Measurements from ENCODE around the gene SLC6A1.

SLC6A1 gene

GRCh38 chr3:11019116-11019819, 26.7 kb downstream of the SLC6A1 start:
- DNase-seq (ENCODE audit: low read depth, low spot score): no peak

GRCh38 chr3:11020764-11021163, 28.2 kb downstream of the SLC6A1 start:
- DNase-seq (ENCODE audit: low read depth, low spot score): no peak

GRCh38 chr3:11021611-11022011, 29.1 kb downstream of the SLC6A1 start:
- no peak for DNase-seq (ENCODE audit: low read depth, low spot score)

GRCh38 chr3:11022115-11022514, 29.6 kb downstream of the SLC6A1 start:
- no peak for DNase-seq (ENCODE audit: low read depth, low spot score)

DNA sequence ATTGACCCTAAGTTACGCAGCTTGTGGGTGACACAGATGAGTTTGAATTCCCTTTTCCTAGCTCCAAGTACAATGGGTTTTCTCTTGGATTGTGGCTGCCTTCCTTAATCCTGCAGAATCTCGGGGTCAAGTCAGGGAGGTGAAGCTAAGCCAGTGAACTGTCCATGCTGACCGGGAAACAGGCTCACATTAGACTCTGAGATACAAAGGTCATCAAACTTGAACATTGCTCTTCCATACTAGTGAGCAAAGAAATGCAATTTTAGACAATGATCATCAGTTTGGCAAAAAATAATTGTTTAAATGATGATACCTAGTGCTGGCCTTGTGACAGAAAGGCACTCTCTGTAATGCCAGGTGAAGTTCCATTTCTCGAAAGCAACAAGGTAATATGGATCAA, 31.6 kb downstream of the SLC6A1 start:
- DNase-seq (ENCODE audit: low read depth, low spot score): no peak

GRCh38 chr3:11029948-11030347, 37.4 kb downstream of the SLC6A1 start:
- DNase-seq (ENCODE audit: low read depth, low spot score): no peak

DNA sequence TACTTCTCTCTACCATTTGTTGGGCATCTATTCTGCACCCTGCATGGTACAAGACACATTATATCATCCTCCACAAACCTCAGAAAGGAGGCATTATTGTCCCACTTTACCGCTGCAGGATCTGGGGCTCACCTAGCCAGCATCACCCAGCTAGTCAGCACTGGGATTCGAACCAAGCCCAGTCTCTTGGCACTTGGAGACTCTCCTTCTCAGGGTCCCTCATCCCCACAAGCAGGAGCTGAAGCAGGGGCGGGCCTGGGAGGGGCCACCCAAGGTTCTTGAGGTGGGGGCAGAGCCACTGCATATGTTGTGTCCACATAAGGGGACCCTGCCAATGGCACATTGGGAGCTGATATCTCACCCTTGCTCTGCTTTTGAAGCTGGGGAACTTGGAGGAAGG, 41.3 kb downstream of the SLC6A1 start:
- DNase-seq (ENCODE audit: low read depth, low spot score): no peak

DNA sequence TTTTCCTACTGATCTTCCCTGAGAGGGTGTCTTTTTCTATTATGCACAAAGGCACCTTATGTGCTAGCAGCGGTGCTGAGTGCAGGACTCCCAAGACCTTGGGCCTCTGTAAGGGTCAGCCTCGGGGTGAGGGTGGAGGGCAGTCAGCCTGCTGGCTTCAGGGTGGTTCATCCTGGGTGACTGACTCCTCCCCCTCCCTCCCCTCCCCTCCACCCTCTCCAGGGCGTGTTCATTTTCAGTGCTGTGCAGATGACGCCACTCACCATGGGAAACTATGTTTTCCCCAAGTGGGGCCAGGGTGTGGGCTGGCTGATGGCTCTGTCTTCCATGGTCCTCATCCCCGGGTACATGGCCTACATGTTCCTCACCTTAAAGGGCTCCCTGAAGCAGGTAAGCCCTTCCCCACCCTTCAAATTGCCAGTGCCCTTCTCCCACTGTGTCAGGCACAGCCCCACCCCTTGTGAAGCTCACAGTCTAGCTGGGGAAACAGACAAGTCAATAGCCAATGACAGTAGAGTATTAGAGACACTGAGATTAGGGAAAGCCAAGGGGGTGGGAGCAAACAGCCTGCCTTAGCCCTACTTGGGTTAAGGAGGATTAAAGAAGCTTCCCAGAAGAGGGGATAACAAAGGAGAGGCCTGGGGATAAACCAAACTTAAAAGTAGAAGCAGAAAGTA, 41.9 kb downstream of the SLC6A1 start:
- DNase-seq (ENCODE audit: low read depth, low spot score): no peak

GRCh38 chr3:11035757-11036505, 43.4 kb downstream of the SLC6A1 start:
- no peak for DNase-seq (ENCODE audit: low read depth, low spot score)

DNA sequence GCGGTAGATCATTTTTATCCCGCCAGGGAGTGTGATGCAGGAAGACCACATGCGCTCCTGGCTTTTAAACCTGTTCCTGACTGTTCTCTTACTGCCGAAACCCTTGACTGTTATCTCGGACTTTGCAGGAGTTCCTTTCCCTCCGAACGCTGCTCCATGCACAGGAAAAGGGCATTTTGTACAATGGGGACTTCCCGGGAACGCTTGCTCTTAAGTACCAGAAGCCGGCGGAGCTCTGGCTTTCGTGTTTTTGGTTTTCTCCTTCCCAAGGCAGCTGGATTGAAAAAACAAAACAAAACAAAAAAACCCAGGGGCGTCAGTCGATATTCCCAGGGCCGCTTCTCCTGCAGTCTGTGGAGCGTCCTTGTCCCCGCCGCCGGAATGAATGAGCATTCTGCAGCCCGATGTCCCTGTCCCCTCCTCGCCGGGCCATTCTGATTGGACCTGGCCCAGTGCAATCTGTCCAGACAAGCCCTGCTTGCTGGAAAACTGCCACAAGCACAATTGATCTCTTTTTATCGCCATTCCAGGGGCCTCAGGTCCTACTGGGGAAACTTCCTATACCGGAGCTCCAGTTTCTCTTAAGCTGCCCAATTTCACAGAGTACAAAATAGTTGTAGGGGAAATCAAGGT, 44.8 kb downstream of the SLC6A1 start:
- no peak for DNase-seq (ENCODE audit: low read depth, low spot score)

DNA sequence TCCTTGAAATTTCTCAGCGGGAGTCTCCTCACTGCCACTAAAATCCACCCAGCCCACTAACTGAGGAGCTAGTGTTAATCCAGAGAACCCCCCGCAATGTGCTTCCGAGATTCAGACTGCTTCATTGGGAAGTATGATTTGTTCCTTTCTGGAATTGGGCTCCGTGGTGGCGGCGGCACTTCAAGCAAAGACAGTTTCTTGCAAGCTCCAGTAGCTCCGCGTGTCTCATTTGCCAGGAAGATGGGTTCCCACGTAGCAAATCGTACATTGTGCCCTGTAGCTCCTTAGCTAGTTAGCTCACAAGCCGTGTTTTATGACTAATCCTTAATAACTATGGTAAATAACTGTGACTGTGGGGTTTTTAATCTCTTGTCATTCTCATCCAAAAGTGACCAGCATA, 45.4 kb downstream of the SLC6A1 start:
- DNase-seq (ENCODE audit: low read depth, low spot score): no peak

DNA sequence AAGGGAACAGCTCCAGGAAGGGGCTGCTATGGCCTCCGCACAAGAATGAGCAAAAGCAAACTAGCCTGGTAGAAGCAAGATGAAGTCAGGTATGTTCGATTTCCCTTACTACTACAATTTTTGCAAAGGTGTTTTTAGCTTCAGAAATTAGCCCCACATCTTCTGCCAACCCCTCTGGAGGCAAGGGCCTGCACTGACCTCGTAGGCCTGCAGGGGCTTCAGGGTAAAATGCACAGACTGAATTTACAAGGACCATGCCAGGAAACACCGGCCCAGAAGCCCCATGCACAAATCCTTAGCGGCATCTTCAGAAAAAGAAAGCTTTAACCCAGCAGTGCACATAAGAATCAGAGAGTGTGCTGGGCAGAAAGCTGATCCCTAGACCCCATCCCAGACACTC, 53.0 kb downstream of the SLC6A1 start:
- no peak for DNase-seq (ENCODE audit: low read depth, low spot score)

GRCh38 chr3:11047500-11047899, 55.0 kb downstream of the SLC6A1 start:
- no peak for DNase-seq (ENCODE audit: low read depth, low spot score)

- DNase-seq (ENCODE audit: low read depth, low spot score): no peak
Observed at GRCh38 chr3:11050666-11051323, 58.2 kb downstream of the SLC6A1 start.

DNA sequence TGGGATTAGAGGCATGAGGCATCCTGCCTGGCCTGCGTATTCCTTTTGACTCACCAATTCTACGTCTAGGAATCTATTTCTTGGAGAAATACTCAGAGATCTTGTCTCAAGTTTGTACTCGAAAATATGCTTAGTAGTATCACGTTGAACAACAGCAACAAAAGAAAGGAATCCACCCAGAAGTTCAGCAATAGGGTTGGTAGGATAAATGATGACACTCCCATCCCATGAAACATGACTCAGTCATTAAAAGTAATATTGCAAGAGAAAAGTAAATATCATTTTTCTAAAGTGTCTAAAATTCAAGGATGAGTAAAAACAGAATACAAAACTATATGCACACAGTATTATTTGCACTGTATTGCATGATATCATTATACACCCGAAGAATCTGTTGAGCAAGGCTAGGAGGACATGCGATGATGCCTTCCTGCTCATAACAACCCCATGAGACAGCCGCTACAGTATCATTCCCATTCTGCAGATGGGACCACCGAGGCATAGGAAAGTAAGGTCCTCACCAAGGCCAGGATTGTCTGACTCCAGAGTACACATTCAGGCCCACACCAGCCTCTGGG, 61.5 kb downstream of the SLC6A1 start:
- no peak for DNase-seq (ENCODE audit: low read depth, low spot score)

GRCh38 chr3:11054739-11055438, 62.3 kb downstream of the SLC6A1 start:
- DNase-seq (ENCODE audit: low read depth, low spot score): no peak

DNA sequence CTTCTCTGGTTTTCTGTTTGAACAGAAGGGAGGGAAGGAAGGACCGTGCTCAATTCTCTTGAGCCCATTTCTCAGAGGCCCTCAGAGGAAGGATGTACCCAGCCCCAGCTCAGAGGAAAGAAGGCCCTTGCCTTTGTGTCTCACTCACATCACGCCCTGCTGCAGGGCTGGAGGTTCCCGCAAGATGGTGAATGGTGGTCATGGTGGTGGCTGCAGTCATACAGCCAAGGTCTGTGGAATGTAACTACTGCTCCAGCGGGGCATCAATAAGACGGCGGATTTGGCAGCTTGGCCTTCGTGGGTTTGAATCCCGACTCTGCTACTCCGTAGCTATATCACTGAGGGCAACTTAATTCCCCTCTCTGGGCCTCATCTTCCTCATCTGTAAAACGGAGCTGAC, 62.9 kb downstream of the SLC6A1 start:
- no peak for DNase-seq (ENCODE audit: low read depth, low spot score)

DNA sequence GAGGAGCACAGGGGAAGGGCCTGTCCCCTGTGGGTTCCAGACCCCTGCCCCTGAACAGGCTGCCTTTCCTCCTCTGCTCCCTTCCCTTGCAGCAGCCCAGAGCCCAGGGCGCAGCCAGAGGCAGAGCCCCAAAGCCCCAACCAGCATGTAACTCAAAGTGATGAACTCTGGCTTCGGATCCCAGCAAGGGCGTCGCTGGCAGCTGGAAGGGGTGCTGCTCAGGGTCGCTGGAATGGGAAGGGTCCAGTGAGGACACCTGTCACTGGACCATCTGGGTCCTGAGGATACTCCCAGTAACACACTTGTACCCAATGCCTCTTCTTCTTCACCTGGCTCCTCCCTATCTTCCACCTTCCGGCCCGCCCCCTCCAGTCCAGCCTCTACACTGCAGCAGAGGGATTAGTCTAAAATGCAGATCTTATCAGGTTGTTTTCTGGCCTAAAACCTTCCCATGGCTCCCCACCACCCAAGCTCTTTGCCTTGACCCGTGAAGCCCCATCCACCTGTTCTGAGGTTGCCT, 64.0 kb downstream of the SLC6A1 start:
- no peak for DNase-seq (ENCODE audit: low read depth, low spot score)

GRCh38 chr3:11057655-11058054, 65.1 kb downstream of the SLC6A1 start:
- no peak for DNase-seq (ENCODE audit: low read depth, low spot score)

DNA sequence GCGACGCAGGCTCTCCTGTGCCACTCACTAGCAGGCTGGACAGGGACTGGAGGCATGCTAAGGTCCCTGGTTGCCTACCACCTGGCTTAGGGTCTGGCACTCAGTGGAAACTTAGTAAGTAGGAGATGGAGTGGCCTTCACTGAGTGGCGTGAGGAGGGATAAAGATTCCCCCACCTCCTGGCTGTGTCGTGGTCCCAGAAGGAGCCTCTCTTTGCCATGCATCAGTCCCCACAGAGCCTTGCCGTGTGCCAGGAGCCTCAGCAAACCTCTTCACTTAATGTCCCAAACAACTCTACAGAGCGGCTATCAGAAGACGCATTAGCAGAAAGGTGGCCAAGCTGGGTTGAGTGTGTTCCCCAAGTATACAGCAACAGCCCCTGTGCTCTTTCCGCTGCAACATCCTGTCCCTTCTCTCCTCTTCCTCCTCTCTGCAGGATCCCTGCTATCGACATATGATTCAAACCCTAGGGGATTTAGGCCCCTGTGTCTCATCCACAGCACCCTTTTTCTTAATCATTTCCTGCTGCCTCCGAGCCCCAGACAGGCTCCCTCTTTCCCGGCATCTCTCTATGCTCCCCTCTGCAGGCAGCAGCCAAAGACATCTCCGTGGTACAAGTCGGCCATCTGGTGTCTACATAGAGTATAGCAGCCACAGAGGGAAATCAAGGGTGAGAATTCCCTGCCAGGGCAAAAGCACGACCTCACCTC, 66.7 kb downstream of the SLC6A1 start:
- DNase-seq (ENCODE audit: low read depth, low spot score): no peak
